CD4-positive, alpha-beta T cell treated with Interferon alpha-2 for 1 hour (primary cell): ENCODE measurements around the gene LRPAP1.
"Not testable (repeated sequence)": the region's sequence is repeated elsewhere in the genome, so short reads cannot be mapped to it uniquely, and the experiment has no call there.

Experiments
- DNase-seq, 2 donors: peaks; one replicate each; pipeline ENCODE4 v3.0.0-alpha.2; 2020 to 2022

Gene LRPAP1, protein sequence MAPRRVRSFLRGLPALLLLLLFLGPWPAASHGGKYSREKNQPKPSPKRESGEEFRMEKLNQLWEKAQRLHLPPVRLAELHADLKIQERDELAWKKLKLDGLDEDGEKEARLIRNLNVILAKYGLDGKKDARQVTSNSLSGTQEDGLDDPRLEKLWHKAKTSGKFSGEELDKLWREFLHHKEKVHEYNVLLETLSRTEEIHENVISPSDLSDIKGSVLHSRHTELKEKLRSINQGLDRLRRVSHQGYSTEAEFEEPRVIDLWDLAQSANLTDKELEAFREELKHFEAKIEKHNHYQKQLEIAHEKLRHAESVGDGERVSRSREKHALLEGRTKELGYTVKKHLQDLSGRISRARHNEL

DNA sequence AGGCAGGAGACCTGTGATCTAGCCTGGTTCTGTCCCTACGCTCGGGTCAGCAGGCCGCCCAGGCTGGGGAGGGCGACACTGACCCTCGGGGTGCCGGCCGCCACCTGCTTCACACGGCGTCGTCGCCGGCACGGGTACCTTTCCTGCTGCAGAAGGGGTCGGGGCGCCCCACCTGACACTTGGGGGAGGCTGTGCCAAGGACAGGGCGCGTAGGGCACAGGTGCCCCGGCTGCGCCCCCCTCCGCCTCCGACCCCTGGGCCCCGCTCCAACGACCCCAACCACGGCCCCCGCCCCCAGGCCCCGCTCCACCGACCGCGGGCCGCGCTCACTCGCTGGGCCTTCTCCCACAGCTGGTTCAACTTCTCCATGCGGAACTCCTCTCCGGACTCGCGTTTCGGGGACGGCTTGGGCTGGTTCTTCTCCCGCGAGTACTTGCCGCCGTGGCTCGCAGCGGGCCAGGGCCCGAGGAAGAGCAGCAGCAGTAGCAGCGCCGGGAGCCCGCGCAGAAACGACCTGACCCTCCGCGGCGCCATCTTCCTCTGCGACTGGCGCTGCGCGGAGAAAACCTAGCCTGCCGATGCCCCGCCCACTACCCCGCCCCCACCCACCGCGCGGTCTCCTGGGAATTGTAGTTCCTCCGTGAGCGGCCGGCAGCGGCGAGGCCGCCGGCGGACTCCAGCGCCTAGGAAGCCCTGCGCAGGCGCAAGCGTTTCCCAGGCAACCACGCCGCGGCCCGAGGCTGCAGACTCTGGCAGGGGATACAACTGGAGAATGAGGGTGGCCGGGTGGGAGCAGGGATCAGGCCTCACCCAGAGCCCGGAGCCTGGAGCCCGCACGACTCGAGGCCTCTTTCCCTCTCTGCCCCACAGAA lies at the start of gene LRPAP1:
TSS of gene LRPAP1 (minus strand) at position 544 of the 872 bp plus-strand sequence. CDS start at position 534, 10 bp downstream.
- peak; percentile 88 to 90 for DNase-seq

DNA sequence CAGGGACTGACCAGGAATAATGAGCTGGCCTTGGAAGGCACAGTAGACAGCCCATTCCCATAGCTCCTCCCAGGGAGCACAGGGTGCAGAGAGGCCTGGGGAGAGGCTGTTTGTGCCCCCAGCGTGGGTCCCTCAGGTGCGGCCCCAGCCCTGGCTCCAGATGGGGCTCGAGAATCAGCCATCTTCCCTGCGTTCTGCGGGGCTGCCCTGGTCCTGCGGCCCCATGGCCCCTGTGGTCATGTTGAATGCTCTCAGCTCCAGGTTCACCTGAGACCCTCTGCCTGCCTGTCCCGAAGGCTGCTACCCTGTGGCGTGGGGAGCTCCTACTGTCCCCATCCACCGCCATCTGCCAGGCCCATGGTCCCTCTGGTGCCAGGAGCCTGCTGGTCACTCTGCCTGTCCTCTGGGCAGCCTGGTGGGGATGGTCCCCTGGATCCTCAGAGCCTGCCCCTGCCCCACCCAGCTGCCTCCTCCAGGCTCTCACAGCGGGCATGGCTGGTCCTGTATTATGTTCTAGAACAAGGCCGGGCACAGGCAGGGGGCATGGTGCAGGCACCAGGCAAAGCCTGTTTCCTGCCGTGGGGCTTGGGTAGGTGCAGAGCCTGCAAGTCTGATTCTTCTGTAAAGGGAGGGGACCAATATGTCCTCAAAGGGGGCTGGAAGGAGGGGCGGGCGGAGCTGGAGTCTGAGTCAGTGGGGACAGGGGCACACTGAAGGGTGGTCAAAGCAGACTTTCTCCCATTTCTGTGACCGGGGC lies 49.3 kb upstream of the LRPAP1 start:
- not testable (repeated sequence) for DNase-seq

DNA sequence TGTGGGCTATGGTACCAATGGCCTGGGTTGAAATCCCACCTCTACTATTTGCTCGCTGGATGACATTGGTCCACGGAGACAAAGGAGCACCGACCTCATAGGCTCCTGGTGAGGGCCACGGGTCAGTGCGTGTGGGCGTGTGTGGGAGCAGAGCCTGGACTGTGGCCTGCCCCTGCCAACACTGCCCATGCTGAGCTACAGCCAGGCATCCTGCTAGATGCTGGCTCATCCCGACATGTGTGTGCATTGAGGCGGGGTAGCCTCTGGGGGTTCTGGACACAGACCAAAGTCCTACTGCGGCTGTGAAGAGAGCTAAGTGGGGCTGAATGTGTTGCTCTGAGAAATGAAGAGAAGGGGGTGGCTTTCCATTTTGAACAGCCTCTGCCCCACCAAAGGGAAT lies 48.6 kb upstream of the LRPAP1 start:
- DNase-seq, result not testable (repeated sequence)

DNA sequence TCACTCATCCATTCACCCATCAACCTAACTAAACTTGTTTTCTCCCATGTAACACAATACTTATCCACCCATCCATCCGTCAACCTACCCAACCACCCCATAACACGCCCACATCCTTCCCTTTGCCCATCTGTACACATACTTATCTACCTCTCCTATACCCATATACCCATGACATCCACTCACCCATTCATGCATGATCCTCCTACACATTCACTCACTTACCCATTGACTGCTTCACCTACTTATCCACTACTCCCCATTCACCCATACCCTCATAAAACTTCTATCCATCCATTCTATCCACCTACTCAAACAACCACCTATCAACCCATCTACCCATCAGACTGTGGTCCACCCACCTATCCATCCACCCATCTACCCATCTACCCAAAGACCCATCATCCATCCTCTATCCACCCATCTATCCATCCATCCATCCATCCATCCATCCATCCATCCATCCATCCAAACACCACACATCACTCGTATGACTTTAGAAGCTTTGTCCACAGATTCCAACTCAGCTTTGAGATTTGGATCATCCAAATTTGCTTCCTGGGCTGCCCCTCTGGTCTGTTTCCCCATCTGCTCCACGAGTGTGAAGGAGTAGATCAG lies 46.4 kb upstream of the LRPAP1 start:
- not testable (repeated sequence) for DNase-seq

DNA sequence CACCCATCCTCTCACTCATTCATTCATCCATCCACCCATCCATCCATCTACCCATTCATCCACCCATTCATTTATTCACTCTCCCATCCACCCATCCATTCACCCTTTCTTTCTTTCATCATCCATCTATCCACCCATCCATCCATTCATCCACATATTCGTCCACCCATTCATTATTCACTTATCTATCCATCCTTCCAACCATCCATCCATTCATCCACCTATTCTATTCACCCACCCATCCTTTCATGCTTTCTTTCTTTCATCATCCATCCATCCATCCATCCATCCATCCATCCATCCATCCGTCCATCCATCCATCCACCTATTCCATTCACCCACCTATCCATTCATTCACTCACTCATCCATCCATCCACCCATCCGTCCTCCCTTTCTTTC lies 45.8 kb upstream of the LRPAP1 start:
- DNase-seq, result not testable (repeated sequence)

DNA sequence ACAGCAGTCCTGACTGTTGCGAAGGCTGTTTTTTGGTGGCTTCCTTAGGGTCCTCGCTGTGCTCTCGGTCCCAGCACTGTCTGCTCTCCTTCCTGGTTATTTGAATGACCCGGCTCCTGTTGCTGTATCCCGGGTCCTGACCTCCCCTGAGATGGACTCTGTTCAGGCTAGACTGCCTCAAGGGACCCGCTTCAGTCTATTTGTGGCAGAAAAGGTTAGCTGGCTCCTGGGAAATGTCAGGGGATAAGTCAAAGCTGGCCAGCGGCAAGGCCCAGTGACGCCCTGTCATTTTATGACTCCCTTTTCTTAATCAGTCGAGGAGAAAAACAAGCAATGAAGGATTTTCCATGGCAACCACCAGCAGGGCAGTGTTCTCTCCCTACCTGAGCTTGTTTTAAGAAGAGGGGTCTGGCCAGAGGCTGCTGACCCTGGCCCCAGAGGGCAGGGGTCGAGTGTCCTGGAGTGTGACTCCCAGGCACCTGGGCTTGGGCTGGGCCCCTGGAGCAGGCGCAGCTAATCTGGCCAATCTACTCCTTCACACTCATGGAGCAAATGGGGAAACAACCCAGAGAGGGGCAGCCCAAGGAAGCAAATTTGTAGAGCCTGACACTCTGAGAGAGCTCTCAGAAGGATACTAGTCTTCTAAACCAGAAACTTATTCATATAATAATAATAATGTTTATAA lies 45.1 kb upstream of the LRPAP1 start:
- DNase-seq, result not testable (repeated sequence)

DNA sequence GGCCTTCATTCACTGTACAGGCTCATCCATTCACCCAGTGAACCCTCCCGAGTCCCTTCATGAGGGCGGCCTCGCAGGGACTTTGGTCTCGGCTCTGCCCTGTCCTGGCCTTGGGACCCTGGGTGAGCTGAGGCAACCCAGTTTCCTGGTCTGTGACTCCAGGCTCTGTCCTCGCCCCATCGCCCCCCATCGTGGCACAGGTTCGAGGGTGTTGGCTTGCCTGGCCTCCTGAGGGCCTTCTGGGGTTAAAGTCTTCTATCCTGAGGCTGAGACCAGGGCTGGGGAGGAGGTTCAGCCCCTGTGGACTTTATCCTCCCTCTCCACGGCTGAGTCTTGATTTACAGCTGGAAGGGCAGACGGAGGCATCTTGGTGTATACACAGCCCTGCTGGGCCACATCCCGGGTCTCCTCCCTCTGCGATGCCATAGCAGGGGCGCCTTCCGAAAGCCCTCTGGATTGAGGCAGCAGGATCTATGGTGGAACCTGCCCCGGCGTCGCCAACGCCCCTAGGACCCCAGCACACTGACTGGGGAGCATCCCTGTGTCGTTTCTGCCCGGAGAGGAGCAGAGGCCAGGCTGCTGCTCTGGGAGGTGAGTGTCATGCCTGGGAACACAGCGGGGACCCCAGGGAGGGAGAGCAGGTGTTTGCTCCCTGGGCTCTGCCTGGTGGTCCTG lies 44.4 kb upstream of the LRPAP1 start:
- not testable (repeated sequence) for DNase-seq

DNA sequence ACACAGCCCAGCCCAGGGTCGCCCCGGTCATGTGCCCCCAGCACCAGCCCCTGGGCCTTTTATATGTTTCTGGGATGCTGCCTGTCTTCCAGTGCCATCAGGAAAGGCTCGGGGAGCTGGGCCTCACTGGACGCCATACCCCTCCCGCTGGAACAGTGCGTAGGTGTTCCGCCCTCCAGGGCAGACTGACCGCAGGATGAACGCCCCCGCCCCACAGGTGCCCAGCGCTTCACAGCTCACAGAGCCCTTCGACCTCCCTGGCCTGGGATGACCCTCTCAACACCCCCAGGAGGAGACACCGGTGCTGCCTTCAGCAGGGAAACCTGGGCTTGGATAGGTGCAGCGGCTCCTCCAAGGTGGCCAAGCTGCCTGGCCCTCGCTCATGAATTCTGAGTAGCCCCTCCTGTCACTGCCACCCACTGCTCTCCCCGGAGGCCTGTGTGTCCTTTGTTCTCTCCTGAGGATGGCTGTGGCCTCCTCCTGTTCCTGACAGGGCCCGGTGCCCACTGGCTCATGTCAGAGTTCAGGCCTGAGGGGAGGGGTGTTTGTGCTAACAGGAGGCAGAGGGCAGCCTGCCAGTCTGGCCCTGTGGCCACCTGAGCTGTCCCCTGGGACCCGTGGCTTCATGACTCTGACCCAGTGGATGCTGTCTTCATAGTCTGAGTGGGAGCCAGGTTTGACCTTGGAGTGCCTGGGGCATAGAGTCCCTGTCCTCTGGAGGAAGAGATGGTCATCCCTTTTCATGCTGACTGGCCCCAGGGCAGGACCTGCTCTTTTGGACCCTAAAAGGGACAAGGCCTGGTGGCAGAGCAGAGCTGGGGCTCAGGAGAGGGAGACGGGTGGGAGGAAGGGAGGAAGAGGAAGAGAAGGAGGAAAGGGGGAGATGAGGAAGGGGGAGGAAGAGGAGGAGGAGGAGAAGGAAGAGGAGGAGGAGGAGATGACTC lies 43.5 kb upstream of the LRPAP1 start:
- not testable (repeated sequence) for DNase-seq

DNA sequence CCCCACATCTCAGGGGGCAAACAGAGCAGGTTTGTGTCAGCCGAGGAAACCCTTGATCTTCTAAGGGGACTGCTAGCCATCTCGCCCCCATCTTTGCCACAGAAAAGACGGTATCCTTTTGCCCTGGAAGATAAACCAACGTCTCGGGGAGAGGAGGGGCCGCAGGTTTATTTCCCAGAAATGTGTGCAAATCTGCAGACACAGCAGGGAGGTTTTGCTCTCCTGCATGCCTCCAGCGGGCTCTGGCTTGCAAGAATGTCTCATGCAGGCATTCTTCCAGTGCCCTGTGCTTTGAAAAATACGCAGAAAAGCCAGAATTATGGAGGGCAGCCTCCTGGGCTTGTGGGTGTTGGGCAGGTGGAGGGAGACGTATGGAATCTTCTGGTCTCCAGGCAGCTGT lies 42.6 kb upstream of the LRPAP1 start:
- not testable (repeated sequence) for DNase-seq

DNA sequence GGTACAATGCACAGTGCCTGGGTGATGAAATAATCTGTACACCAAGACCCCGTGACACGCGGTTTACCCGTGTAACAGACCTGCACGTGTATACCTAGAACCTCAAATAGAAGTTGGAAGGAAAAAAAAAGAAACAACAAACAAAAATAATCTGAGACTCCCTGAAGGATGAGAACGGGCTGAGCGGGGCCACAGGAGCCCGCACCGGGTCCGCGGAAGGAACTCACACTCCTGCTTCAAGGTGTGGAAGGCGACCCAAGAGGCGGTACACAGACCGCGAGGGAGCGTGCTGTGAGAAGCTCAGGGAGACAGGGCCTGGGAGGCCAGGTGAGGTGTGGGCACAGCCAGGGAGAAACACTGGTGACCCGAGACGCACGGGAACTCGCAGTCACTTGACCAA lies 42.1 kb upstream of the LRPAP1 start:
- not testable (repeated sequence) for DNase-seq

DNA sequence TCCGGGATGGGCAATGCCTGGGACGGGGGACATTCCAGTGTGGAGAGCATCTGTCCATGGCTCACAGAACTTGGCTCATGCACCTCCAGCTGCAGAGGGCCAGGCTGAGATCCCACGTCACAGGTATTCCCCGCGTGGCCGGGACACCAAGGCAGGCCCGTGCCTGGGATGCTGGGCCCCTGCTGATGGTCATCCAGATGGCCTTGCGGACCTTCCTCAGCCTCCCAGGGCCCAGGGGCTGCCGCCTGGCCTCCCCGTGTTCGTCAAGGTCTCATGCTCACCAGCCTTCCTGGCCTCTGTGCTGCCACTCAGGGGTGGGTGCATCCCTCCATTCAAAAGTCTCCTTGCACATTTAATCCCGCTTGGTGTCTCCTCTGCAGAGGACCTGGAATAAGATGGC lies 40.9 kb upstream of the LRPAP1 start:
- no peak for DNase-seq

DNA sequence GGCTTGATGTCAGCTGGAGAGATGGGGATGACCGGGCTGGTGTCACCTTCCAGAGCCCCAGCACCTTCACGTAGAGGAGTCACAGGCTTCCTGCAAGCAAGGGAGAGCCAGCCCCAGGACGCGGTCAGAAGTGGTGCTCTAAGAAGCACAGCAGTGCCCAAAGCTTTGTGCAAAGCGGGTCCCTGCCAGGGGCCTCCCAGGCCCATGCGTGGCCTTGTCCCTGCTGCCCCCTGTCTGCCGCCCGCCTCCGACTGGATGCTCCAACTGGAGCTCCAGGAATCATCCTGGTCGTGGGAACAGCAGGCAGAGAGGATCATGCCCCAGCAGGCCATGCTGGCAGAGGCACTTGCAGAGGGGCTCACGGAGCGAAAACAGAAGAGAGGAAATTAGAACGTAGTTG lies 40.1 kb upstream of the LRPAP1 start:
- DNase-seq, result no peak

DNA sequence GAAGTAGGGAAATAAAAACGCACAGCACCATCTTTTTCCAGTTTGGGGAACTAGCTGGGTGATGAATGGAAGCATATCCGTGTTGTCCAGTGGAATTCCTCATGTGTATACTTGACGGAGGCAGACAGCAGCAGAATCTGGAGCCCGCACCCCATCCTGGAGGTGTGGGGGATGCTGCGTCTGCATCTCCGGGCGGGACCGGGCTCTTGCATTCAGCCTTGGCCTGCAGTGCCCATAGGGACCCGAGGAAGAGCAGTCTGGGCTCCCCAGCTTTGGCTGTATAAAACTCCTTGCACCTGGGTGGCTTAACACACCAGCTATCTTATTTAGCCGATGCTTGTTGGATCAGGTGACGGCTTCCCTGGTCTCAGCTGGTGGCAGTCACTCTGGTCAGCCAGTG lies 39.7 kb upstream of the LRPAP1 start:
- DNase-seq, result no peak

DNA sequence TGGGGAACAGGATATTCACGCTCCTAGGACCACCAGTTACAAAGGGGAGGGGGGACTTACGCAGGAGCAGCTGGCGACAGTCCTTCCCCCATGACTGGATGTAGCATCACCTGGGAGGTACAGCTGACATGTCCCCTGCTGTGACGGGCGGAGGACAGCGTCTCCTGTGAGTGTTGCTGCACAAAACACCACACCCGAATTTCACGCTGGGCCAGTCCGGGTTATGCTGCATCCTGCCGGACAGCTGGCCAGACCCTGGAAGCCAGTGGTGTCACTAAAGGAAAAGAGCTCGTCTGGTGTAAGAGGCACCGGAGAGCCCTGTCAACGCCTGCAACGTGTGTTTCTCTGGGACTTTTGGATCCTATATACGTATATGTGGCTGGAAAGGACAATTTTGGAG lies 38.7 kb upstream of the LRPAP1 start:
- DNase-seq, result not testable (repeated sequence)

DNA sequence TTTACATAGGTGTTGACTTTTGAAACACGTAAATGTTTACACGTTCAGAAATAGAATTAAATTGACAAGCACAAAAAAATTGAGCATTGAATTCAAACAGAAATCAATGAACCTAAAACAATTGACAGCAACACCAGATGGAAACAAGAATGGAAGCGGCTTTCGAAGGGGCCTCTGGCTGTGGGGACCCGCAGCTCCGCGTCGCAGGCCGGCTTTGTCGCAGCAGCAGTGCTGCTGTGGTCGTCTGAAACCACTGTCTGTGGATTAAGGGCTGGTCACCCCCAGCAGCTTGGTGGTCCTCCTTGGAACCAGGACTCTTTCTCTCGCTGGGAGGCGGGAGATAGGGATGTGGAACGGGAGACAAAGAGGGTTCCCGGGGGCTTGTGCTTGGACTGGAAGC lies 37.4 kb upstream of the LRPAP1 start:
- DNase-seq, result not testable (repeated sequence)

DNA sequence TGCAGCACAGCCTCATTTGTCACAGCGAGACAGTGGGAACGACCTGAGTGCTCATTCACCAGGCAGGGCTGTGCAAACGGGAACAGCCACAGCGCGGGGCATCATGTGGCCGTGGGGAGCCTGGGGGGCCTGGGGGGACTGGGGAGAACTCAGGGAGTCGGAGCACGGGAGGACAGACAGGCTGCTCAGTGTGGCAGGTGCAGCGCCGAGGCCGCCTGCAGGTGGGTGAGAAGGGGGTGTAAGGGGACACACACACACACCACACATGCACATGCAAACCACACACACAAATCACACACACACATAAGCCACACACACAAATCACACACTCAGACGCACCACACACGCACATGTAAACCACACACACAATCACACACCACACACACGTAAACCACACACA lies 34.5 kb upstream of the LRPAP1 start:
- not testable (repeated sequence) for DNase-seq

DNA sequence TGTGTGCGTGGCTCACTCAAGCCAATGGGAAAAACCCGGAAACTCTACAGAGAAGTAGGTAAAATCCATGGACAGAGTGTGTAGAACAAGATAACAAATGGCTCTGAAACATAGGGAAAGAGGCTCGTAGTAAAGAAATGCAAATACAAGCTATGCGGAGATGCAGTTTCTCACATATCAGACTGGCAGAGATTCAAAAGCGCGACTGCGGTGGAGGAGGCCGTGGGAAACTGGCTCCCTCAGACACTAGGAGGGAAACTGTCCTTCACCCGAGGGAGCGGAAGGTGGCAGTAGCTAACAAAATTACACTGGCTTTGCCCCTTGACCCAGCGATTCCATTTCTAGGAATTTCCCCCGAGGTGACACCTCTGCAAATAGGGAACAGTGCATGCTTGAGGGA lies 34.1 kb upstream of the LRPAP1 start:
- DNase-seq, result not testable (repeated sequence)

DNA sequence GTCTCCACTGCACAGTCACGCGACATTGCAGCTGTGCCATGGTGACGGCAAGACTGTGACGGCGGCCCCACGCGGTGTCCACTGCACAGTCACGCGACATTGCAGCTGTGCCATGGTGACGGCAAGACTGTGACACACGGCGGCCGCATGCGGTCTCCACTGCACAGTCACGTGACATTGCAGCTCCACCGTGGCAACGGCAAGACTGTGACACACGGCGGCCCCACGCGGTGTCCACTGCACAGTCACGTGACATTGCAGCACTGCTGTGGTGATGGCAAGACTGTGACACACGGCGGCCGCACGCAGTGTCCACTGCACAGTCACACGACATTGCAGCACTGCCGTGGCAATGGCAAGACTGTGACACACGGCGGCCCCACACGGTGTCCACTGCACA lies 32.7 kb upstream of the LRPAP1 start:
- not testable (repeated sequence) for DNase-seq

DNA sequence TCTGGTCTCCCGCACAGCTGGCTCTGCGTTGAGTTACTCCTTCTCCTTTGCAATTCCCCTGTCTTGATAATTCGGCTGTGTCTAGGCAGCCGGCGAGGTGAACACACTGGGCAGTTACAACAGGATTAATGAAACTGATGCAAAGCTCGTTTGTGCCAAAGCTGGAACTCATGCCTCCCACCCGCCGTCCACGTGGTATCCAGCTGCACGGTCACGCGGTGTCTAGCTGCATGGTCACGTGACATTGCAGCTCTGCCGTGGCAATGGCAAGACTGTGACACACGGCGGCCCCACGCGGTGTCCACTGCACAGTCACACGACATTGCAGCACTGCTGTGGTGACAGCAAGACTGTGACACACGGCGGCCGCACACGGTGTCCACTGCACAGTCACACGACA lies 31.2 kb upstream of the LRPAP1 start:
- DNase-seq, result no peak

DNA sequence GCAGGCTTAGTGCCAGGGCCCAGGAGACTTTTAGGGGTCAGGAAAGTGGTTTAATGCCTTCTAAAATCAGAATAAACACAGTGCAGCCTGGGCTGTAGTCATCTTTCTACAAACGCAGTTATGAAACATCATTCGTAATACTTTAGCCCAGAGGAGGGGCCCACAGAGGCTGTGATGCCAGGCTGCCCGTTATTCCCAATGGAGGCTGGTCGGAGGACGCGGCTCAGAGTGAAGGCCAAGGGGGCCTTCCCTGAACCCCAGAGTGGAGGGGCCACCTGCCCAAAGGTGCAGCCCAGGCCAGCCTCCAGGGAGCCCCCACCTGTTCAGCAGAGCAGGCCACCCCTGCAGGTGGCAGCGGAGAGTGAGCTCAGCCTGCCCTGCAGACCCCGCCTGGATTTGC lies 29.9 kb upstream of the LRPAP1 start:
- not testable (repeated sequence) for DNase-seq
